HG03469 (cell line): ENCODE measurements around the gene PLEKHG1.

Source experiments
- ATAC-seq: cut with Tn5 transposase; IDR thresholded peaks from one replicate; pipeline ENCODE4 v1.9.1; 2021; ENCODE audit warnings: mild to moderate bottlenecking, moderate library complexity, moderate number of reproducible peaks; ENCODE audit not compliant: unreplicated experiment

PLEKHG1 gene

GRCh38 chr6:150588888-150589499 is 10.7 kb upstream of the PLEKHG1 start:
- no peak for ATAC-seq

DNA sequence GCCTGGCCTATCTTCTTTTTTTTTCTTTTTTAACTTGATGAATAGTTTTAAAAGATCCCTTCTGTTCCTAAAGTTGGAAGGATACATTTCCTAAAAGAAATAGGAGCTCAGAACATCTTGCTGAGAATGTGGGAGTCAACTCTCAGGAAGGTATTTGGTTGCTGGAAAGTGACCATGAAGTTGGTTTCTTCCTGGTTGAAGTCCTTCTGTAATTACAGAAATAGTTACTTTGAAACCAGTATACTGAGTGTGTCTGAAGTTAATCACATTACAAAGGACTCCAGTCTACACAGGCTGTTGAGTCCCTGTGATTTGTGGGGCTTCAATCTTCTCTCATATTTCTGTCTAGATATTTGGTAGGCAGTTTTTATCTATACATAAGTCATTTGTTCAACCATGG is 9.8 kb upstream of the PLEKHG1 start:
- ATAC-seq: no peak

GRCh38 chr6:150590446-150590845 is 9.2 kb upstream of the PLEKHG1 start:
- no peak for ATAC-seq

DNA sequence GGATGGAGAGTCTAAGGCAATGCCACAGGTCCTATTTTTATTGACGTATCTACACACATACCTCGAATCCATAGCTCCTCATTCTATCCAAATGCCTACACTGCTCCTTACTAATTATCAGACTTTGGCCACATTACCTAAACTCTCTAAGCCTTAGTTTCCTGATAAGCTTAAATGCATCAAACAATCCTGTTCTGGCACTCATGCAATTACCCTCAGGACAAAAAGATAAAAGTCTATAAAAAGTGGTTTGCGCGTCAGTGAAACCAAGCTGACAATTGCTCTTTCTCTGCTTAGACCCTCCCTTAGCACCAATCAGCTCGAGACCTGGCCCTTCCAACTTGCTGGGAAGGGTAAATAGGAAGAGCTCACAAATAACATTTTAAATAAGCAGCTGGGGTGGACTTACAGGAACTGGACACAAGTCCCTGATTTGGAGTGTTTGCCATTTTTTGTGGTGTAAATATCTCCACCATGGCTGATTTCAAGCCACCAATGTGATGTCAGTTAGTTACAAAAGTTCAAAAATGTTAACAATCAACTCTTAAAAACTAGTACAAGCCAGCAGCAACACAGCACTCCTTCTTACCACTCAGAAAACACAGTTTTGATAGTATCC is 7.2 kb upstream of the PLEKHG1 start:
- no peak for ATAC-seq

DNA sequence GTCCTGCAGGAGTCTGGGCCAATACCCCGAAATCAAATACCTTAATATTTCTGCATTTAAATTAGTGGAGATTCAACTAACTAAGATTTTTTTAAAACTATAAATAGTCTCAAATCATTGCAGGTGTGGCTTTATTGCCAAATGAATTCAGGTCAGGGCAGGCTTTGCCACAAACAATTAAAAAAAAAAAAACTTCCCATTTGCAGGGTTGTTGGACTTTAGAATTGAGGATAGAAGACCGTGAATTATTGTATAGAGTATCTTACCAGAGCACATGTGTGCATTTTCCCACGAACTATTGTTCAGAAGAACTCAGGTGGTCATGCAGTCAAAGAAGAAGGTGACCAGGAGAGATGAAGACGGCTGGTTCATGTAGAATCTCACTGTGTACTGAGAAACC is 6.6 kb upstream of the PLEKHG1 start:
- ATAC-seq: no peak

- no peak for ATAC-seq
Measured at GRCh38 chr6:150596439-150596838, 3.2 kb upstream of the PLEKHG1 start.

DNA sequence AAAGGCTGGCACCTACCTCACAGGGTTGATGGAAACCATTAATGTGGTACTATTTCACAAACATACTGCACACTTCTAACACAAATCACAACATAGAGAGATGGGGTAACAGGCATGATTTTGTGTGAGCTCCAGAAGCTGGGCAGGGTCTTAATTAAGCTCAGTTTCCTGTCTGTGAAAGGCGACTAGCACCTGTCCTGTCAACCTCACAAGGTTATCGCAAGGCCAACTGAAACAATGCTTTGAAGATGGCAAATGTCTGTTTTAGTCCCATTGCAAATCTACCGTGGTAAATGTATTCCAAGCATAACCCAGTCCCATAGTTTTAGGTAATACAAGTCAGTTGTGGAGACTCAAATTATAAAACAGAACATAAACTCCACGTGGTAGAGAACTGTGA is 1.3 kb upstream of the PLEKHG1 start:
- no peak for ATAC-seq

- no peak for ATAC-seq
Measured at GRCh38 chr6:150598858-150599198, 857 bp upstream of the PLEKHG1 start.

DNA sequence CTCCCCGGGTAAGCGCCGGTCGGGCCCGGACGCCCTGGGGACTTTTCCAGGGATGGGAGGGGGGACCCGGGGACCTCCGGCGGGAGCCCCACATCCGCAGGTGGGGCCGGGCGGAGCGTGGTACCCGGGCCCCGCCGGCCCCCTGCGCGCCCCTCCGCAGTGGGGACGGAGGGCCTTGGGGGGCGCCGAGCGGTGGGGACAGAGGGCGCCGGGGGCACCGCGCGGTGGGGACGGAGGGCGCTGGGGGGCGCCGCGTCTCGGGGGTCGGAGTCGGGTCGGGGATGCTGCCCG is 270 bp downstream of the PLEKHG1 start:
- peak; percentile 11 for ATAC-seq

DNA sequence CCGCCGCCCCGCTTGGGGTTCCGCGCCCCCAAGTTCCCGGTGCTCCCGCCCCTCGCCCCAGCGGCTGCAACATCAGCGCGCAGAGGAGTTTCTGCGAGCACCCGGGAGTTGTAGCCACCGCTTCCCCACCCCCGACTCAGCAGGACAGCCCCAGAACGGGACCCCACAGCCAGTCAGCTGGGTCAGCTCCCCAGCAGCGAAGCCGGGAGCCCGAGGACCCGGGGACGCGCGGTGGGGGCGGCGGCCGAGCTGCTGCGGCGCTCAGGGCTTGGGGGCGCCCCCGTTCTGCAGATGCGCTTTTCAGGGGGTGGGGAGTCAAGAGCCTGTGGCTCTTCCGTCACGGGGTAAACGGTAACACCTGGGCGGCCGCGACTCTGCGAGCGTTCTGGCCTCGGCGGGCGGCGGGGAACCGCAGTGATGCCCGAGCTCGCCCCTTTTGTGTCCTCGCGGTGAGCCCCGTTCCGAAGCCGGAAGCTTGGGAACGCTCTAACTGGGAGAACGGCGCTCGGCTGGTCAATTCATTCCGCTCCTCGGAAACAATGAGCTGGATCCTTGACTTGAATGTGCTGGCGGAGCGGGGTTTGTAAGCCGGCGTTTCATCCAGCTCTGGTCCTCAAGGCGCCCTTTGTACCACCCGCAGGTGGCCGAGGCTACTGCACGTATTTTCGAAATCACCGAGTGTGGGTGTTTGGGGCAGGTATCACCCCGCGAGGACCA is 774 bp downstream of the PLEKHG1 start:
- ATAC-seq: peak; percentile 46

DNA sequence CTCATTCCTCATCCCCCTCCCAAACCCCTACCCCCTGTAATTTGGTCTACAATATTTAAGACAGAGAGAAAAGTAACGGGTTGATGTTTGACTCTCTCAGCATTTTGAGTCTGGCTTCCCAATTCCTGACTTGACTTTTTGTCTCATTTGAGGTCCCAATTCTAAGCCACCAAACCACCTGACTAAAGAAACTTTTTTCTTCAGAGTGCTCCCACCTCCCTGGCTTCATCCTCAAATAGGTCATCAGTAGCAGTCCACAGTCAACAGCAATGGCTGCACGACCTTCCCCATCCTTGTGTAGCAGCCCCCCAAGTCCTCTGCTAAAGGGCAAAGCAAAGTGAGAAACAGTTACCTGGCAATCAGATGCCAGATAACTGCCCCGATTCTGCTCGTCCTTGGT is 1.8 kb downstream of the PLEKHG1 start:
- no peak for ATAC-seq

DNA sequence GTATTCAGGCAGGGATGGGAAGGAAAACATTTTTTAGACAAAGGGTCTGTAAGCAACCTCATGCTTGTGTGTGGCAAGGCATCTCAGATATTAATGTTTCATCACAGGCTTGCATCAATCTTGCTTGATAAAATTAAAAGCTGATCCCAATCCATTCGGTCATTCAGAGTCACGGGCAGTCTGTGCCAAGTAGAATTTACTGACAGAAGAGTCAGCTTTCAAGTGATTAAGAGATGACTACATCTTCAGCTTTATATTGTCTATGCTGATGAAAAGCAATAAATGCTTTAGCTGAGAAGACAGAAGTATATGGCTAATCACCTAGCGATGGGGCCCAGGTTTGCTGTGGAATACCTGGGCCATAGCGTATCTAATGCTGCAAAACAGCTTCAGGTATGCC is 3.5 kb downstream of the PLEKHG1 start:
- ATAC-seq: no peak

GRCh38 chr6:150604467-150604866 is 4.8 kb downstream of the PLEKHG1 start:
- no peak for ATAC-seq

GRCh38 chr6:150605333-150605732 is 5.6 kb downstream of the PLEKHG1 start:
- no peak for ATAC-seq

DNA sequence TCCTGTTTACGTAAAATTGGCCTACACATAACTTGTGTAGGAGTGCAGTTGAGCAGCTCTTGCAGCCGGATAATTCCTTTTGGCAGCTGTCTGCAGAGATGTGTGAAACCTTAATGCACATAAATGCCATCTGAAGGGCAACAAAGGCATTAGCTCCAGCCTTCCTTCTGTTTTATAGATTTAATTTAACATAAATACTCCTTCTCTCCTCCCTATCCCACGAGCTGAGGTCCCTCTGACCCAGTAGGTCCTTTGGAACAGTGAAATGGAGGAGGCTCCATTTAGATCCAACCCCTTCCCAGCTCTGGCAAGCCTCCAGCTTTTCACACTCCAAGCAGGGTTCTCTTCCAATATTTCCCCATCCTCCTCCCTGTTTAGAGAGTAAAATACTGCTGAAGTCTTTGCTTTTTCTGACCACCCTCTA is 6.5 kb downstream of the PLEKHG1 start:
- no peak for ATAC-seq

DNA sequence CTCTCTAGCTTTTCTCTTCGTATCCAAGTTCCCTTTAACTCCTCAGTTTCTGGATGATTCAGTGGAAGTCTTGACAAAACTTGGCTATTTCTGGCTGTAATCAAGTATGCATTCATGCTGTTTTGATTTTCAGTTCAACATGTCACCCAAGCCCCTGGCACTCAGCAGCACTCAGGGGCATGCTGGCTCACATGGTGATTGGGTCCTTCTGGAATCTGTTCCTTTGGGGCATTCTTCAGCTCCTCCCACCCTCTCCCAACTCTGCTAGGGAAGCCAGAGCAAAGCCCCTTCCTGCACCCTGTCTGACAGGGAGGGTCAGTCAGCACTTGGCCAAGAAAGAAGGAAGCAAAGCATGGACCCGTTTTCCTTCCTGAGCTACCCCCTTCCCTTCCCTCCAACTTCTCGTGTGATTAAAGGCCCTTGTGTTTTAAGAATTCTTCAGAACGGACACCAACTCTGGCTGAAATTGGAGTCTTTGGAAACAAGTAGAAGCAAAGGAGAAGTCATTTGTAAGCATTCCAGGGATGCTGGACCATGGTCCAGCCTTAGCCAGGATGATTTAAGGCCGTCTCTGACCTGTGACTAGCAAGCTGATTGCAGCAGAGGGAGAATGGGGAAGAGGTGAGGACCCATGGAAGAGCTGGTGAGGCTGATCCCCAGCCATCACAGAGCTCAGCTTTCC is 7.1 kb downstream of the PLEKHG1 start:
- no peak for ATAC-seq

- no peak for ATAC-seq
Measured at GRCh38 chr6:150607329-150607650, 7.6 kb downstream of the PLEKHG1 start.

DNA sequence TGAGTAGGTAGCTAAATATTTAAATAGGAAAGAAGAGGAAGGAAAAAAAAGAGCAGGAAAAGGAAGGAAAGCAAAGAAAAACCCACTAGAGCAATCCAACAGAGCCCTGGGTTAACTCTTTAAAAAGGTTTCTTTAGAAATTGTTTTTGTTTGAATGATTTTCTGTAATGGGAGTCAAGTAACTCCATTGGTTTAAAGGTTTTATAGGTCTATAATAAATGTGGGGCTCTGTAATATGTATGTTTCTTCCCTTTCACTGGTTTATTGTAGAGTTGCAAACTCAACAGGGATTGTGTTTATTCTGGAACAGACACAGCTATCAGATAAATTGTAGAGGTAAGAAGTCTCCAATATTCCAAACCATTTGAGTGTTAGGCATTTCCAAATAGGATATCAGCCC is 10.9 kb downstream of the PLEKHG1 start:
- ATAC-seq: no peak

GRCh38 chr6:150613269-150613668 is 13.6 kb downstream of the PLEKHG1 start:
- ATAC-seq: no peak

GRCh38 chr6:150615967-150616366 is 16.3 kb downstream of the PLEKHG1 start:
- no peak for ATAC-seq

DNA sequence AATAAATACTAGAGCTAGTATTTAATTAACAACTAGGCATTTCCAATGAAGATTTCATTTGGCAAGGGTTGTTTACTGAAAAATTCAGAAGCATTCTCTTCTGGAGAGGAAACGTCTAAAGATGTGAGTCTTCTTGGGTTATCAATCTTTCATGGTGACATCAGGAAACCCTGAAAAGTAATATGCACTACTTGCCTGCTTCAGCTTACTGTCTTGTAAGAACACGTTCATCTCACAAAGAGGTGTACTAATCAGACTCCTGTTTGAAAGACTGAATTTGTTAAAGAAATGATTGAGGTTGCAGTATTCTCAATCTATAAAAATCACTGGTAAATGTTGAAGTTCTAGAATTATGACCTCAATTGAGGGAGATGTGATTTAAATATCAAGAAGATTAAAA is 16.9 kb downstream of the PLEKHG1 start:
- no peak for ATAC-seq

GRCh38 chr6:150617062-150617461 is 17.4 kb downstream of the PLEKHG1 start:
- no peak for ATAC-seq
